CD4-positive, alpha-beta T cell treated with Interleukin-4 for 1 hour (primary cell): Measurements from ENCODE around the gene HDAC1.
"Not testable (repeated sequence)": the region's sequence is repeated elsewhere in the genome, so short reads cannot be mapped to it uniquely, and the experiment has no call there.

Source experiments
- DNase-seq, 2 donors: peaks; one replicate each; pipeline ENCODE4 v3.0.0-alpha.2; 2020 to 2022

The HDAC1 gene

GRCh38 chr1:32291708-32292538 lies at the start of gene HDAC1:
Gene HDAC1, plus strand, starts transcription at chr1:32292083. Its CDS starts 87 bp downstream, at chr1:32292170.
- DNase-seq, result peak; percentile 98

GRCh38 chr1:32242341-32242851 lies 49.5 kb upstream of the HDAC1 start:
- DNase-seq, result no peak

- DNase-seq, result no peak
These were observed 45.0 kb upstream of the HDAC1 start, which contains the start of gene FAM167B for GRCh38 chr1:32246888-32247273. Gene FAM167B, plus strand, starts transcription at chr1:32247222. Its CDS starts 200 bp downstream, at chr1:32247422.

DNA sequence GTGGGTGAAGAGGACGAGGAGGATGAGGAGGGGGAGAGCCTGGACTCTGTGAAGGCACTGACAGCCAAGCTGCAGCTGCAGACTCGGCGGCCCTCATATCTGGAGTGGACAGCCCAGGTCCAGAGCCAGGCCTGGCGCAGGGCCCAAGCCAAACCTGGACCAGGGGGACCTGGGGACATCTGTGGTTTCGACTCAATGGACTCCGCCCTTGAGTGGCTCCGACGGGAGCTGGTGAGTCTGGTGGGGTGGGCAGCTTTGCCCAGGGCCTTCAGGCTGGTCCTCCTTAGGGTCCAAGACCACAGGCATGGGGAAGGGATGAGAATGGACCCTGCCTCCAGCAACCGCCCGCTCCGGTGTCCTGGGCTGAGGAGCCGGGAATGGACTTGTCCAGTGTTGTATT lies 44.4 kb upstream of the HDAC1 start:
- DNase-seq, result no peak

- DNase-seq, result peak; percentile 80
These were observed 43.6 kb upstream of the HDAC1 start for GRCh38 chr1:32247983-32248889.

DNA sequence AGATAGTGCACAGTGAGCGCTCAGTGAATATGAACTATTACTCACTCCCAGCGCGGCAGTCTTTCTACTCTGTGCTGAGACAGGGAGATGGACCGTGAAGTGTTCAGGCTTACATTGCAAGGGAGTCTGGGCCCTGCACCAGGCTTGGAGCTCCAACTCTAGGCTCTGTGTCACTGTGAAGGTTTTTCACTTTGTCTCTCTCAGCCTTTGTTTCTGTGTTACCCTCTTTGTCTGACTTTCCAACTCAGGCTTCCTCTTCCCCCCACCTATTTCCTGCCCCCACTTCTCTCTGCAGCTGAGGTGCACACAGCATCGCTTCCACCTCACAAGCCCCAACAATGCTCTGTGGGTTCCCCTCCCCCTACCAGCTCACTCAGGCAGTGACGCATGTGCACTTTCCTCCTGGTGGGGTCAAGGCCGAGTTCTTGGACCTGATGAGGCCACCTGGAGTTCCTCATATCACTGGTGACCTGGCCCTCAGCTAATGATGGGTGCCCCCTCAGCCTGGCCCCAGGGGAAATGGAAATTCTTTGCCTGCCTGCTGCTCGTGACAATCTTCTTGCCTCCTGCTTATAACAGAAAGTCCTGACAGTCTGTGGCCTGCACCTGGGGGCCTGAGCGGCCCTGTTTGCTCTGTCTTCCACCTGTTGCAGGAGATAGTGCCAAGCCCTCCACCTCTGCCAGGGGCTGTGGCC lies 41.9 kb upstream of the HDAC1 start:
- DNase-seq, result peak; percentile 89 to 90

GRCh38 chr1:32250893-32251716 lies 40.8 kb upstream of the HDAC1 start, which contains the start of gene LCK:
Gene LCK, plus strand, starts transcription at chr1:32251265. Its CDS starts 23,065 bp downstream, at chr1:32274330.
- DNase-seq, result peak; percentile 53 to 61

- DNase-seq, result peak in 1 of 2 donors; percentile 51
These were observed 36.5 kb upstream of the HDAC1 start for GRCh38 chr1:32255072-32256071.

DNA sequence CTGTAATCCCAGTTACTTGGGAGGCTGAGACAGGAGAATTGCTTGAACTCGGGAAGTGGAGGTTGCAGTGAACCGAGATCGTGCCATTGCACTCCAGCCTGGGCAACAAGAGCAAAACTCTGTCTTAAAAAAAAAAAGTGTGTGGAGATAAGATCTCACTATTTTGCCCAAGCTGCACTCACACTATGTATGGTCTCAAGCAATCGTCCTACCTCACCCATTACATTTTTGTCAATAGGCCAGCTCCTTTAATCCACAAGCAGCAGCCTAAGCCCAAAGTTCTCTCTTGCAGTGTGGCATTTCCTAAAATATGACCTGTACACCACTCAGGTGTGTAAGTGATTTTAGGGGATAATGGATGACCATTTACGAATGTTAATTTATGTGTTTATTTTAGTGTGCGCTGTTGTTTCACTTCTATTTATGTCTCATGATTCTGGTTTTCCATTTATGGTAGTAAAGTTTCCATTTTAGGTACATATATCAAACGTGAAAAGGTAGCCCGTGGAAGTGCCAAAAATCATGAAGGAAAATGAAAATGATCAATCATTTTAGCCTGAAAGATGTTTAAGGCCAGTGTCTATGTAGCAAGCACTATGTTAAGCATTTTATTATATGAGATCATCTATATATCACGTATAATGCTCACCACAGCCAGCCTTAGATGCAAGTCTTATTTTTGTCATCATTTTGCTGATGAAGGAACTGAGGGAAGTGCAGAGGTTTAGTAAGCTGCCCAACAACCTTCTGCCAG lies 35.2 kb upstream of the HDAC1 start:
- peak in 1 of 2 donors; percentile 41 for DNase-seq

- DNase-seq, result no peak
These were observed 34.7 kb upstream of the HDAC1 start for GRCh38 chr1:32257227-32257508.

DNA sequence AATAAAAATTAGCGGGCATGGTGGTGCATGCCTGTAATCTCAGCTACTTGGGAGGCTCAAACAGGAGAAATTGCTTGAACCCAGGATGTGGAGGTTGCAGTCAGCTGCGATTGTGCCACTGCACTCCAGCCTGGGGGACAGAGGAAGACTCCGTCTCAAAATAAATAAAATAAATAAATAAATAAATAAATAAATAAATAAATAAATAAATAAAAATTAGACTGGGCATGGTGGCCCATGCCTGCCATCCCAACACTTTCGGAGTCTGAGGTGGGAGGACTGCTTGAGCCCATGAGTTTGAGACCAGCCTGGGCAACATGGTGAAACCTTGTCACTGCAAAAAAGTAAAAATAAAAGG lies 28.7 kb upstream of the HDAC1 start:
- DNase-seq, result not testable (repeated sequence)

GRCh38 chr1:32263744-32264143 lies 28.1 kb upstream of the HDAC1 start:
- DNase-seq, result peak in 1 of 2 donors; percentile 38

- no peak for DNase-seq
These were observed 26.0 kb upstream of the HDAC1 start for GRCh38 chr1:32265846-32266245.

GRCh38 chr1:32266921-32267591 lies 24.8 kb upstream of the HDAC1 start:
- peak in 1 of 2 donors; percentile 44 for DNase-seq

GRCh38 chr1:32269744-32270143 lies 22.1 kb upstream of the HDAC1 start:
- DNase-seq, result no peak

GRCh38 chr1:32272557-32273390 lies 19.1 kb upstream of the HDAC1 start:
- peak; percentile 36 to 68 for DNase-seq

DNA sequence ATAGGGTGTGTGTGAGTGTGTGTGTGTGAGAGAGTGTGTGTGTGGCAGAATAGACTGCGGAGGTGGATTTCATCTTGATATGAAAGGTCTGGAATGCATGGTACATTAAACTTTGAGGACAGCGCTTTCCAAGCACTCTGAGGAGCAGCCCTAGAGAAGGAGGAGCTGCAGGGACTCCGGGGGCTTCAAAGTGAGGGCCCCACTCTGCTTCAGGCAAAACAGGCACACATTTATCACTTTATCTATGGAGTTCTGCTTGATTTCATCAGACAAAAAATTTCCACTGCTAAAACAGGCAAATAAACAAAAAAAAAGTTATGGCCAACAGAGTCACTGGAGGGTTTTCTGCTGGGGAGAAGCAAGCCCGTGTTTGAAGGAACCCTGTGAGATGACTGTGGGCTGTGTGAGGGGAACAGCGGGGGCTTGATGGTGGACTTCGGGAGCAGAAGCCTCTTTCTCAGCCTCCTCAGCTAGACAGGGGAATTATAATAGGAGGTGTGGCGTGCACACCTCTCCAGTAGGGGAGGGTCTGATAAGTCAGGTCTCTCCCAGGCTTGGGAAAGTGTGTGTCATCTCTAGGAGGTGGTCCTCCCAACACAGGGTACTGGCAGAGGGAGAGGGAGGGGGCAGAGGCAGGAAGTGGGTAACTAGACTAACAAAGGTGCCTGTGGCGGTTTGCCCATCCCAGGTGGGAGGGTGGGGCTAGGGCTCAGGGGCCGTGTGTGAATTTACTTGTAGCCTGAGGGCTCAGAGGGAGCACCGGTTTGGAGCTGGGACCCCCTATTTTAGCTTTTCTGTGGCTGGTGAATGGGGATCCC lies 18.3 kb upstream of the HDAC1 start:
- DNase-seq, result peak; percentile 75 to 82
